Upper lobe of left lung (tissue), 6 donors: ENCODE data around the gene SMYD2. TPM values are rescaled to one million over a fixed set of nuclear protein-coding genes. Genes with fewer than 3 reads are reported as not detected.

Experiments
- ATAC-seq, 2 donors: fragments of 200-7000 bp; cut with Tn5 transposase; one replicate each; pipeline ENCODE4 v1.9.1; 2022; ENCODE audit warnings: mild to moderate bottlenecking in 2 of 2, moderate library complexity in 2 of 2; ENCODE audit not compliant: low FRiP score in 2 of 2
- DNase-seq, 2 donors: peaks; one replicate each; pipeline ENCODE4 v3.0.0-alpha.2; 2019 to 2020
- H3K27ac ChIP-seq, 4 donors: fragments of 200-600 bp; sonication (generic); one replicate each; pipeline ENCODE4 v1.5.1; 2016 to 2019
- H3K27me3 ChIP-seq, 4 donors: fragments of 200-600 bp; sonication (generic); one replicate each; pipeline ENCODE4 v1.5.1; 2017 to 2019
- H3K36me3 ChIP-seq, 4 donors: fragments of 200-600 bp; sonication (generic); one replicate each; pipeline ENCODE4 v1.5.1; 2016 to 2019
- H3K4me1 ChIP-seq, 4 donors: fragments of 200-600 bp; sonication (generic); one replicate each; pipeline ENCODE4 v1.5.1; 2018 to 2019
- H3K4me3 ChIP-seq, 4 donors: fragments of 200-600 bp; sonication (generic); one replicate each; pipeline ENCODE4 v1.5.1; 2017 to 2019; ENCODE audit warnings: mild to moderate bottlenecking in 2 of 4, moderate library complexity in 1 of 4
- H3K9me3 ChIP-seq, 4 donors: fragments of 200-600 bp; sonication (generic); one replicate each; pipeline ENCODE4 v1.5.1; 2018 to 2019
- EP300 ChIP-seq, 4 donors: sonication (generic); formaldehyde crosslinking; IDR thresholded peaks; one replicate each; pipeline ENCODE4 v1.5.1; 2017; ENCODE audit warnings: antibody characterized with exemption in 4 of 4, control low read depth in 2 of 4
- POLR2A ChIP-seq, 4 donors: fragments of 450-650 bp; IDR thresholded peaks; one replicate each; pipeline ENCODE4 v1.5.1; 2016 to 2017; ENCODE audit warnings: antibody characterized with exemption in 4 of 4, mild to moderate bottlenecking in 2 of 4
- POLR2AphosphoS5 ChIP-seq, 2 donors: sonication (generic); formaldehyde crosslinking; IDR thresholded peaks; one replicate each; pipeline ENCODE4 v1.5.1; 2017; ENCODE audit warnings: antibody characterized with exemption in 2 of 2
- WGBS, 2 donors: methylation state at CpG; one replicate each; pipeline ENCODE4 v1.1.5; 2017 to 2018; 5-methylcytosine and 5-hydroxymethylcytosine counted together
- total RNA-seq, 6 donors: library from RNA; depleted of rRNA in 4 of 6; stranded (reverse); fragments of >200 nt in 4 of 6; gene quantifications; one replicate each; pipeline versions ENCODE4 v1.1.0 to v1.2.1, GENCODE V29; 2016 to 2021
- TF ChIP-seq, protein P1 (sequence below), 6 experiments: fragments of 450-650 bp in 4 of 6; fragments of 200-600 bp in 2 of 6; sonication (generic) in 2 of 6; IDR thresholded peaks; one replicate each; pipeline ENCODE4 v1.5.1; 2016 to 2019; ENCODE audit warnings: antibody characterized with exemption in 6 of 6
- donor health status: DM: no; HTN: no; CAD: no; lungs with moderate emphysema.
- donor health status: DM: no; HTN: yes; CAD: no; lungs with severe emphysema.

The SMYD2 gene
- total RNA-seq, 6 donors from 2014 or later = 22.6 to 52.9 (median 34.8) TPM

GRCh38 chr1:214331180-214331579 is 50.2 kb downstream of the SMYD2 start:
- Histone ChIP-seq H3K27ac (no peak overlapping the region), H3K4me3 (no peak overlapping the region), H3K9me3 (no peaks in the 10 kb centered on the region), H3K36me3 (peaks cover 0 to 28% (median 8%) of the 10 kb centered on the region in 4 donors), H3K4me1 (peaks cover 0 to 6% (median 0%) of the 10 kb centered on the region in 4 donors), H3K27me3 (no peaks in the 10 kb centered on the region)
- TF ChIP-seq EP300 (IDR thresholded peaks at IDR 0.05) = no peak
- TF ChIP-seq POLR2A (IDR thresholded peaks at IDR 0.05) = no peak
- TF ChIP-seq, protein P1, sequence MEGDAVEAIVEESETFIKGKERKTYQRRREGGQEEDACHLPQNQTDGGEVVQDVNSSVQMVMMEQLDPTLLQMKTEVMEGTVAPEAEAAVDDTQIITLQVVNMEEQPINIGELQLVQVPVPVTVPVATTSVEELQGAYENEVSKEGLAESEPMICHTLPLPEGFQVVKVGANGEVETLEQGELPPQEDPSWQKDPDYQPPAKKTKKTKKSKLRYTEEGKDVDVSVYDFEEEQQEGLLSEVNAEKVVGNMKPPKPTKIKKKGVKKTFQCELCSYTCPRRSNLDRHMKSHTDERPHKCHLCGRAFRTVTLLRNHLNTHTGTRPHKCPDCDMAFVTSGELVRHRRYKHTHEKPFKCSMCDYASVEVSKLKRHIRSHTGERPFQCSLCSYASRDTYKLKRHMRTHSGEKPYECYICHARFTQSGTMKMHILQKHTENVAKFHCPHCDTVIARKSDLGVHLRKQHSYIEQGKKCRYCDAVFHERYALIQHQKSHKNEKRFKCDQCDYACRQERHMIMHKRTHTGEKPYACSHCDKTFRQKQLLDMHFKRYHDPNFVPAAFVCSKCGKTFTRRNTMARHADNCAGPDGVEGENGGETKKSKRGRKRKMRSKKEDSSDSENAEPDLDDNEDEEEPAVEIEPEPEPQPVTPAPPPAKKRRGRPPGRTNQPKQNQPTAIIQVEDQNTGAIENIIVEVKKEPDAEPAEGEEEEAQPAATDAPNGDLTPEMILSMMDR (IDR thresholded peaks at IDR 0.05) = no peak
- TF ChIP-seq POLR2AphosphoS5 (IDR thresholded peaks at IDR 0.05) = no peak
- WGBS, 2 donors = 100% methylated on average over 1 of the region's 1 CpG
- DNase-seq = no peak
- no peak for ATAC-seq

- no peak for TF ChIP-seq POLR2A (IDR thresholded peaks at IDR 0.05)
- TF ChIP-seq, protein P1 (IDR thresholded peaks at IDR 0.05) = peak; percentile 57 to 74 (median 64)
- 68 to 73% methylated on average over 9 of the region's 9 CpGs for WGBS, 2 donors
Measured at GRCh38 chr1:214331827-214332423, 51.0 kb downstream of the SMYD2 start.

DNA sequence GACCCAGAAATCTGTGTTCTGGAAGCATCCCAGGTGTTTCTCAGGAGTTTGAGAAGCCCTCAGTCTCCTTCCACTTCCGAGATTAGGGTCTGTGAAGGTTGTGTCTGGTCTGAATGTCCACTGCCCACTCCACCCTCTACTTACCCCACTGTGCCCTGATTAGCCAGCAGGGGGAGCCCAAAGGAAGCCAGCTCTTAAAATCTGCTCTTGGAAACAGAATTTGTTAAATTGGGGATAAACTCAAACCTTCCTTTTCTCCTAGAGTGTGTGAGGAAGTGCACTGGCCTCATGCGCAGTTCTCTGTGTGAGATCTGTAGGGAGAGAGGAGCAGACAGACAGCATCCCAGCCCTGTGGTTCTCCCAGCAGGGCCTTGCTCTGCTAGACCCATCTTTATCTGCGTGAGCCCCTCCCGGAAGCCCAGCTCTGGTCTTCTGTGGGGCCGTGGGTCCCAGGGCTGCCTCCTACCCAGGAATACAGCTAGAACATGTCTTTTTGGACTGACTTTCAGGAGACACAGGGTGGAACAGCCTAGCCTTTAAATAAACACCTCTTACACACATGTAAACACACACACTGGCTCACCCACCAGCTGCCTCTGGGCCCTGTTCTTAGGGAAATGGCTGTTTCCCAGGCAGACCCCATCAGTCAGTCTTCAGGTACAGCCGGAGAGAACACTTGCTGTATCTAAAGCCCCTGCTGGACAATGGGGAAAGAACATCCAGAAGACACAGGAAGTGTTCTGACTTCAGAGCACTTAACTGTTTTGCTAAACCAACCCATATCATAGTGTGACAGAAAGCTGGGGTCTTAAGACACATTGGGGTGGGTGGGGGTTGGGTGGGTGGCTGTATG is 52.2 kb downstream of the SMYD2 start:
- TF ChIP-seq, protein P1 (IDR thresholded peaks at IDR 0.05) = peak; percentile 62 to 69 (median 64)
- TF ChIP-seq POLR2AphosphoS5 (IDR thresholded peaks at IDR 0.05) = no peak
- H3K27me3 ChIP-seq = no peaks in the 10 kb centered on the region
- no peak overlapping the region for H3K27ac ChIP-seq
- H3K9me3 ChIP-seq = no peaks in the 10 kb centered on the region
- peak in 1 of 2 donors; percentile 66 for ATAC-seq
- DNase-seq = no peak
- H3K4me3 ChIP-seq = no peak overlapping the region
- peaks cover 0 to 6% (median 2%) of the 10 kb centered on the region in 4 donors for H3K4me1 ChIP-seq
- H3K36me3 ChIP-seq = peaks cover 0 to 28% (median 8%) of the 10 kb centered on the region in 4 donors
- 65 to 78% methylated on average over 3 to 6 of the region's 6 CpGs for WGBS, 2 donors

More at GRCh38 chr1:214331827-214332423, 51.0 kb downstream of the SMYD2 start:
- Histone ChIP-seq H3K4me3 (no peak overlapping the region), H3K4me1 (peaks cover 0 to 6% (median 0%) of the 10 kb centered on the region in 4 donors), H3K36me3 (peaks cover 0 to 28% (median 8%) of the 10 kb centered on the region in 4 donors), H3K27me3 (no peaks in the 10 kb centered on the region), H3K27ac (no peak overlapping the region), H3K9me3 (no peaks in the 10 kb centered on the region)
- peak in 1 of 2 donors; percentile 60 for ATAC-seq
- no peak for DNase-seq

GRCh38 chr1:214335567-214335966 is 54.6 kb downstream of the SMYD2 start:
- WGBS, 2 donors = 89 to 93% methylated on average over 4 of the region's 4 CpGs
- no peak for DNase-seq
- ATAC-seq = no peak
- Histone ChIP-seq H3K36me3 (peaks cover 0 to 15% (median 6%) of the 10 kb centered on the region in 4 donors), H3K4me1 (peaks cover 0 to 6% (median 2%) of the 10 kb centered on the region in 4 donors), H3K4me3 (no peak overlapping the region), H3K27ac (no peak overlapping the region), H3K9me3 (no peaks in the 10 kb centered on the region), H3K27me3 (no peaks in the 10 kb centered on the region)
- no peak for TF ChIP-seq POLR2AphosphoS5 (IDR thresholded peaks at IDR 0.05)
- no peak for TF ChIP-seq POLR2A (IDR thresholded peaks at IDR 0.05)
- TF ChIP-seq, protein P1 (IDR thresholded peaks at IDR 0.05) = no peak
- no peak for TF ChIP-seq EP300 (IDR thresholded peaks at IDR 0.05)
